AG04450 (cell line): ENCODE measurements around the gene SGO1. TPM values are rescaled to one million over a fixed set of nuclear protein-coding genes. Genes with fewer than 3 reads are reported as not detected.

Source experiments
- CTCF ChIA-PET: fragments of 300-600, 350-600 bp; formaldehyde crosslinking; extraction: SDS; loops from one replicate; lab custom pipeline; 2022; ENCODE audit warnings: antibody characterized with exemption, inconsistent platforms; lab: Charles Lee
- POLR2A ChIA-PET: fragments of 350-600 bp; formaldehyde crosslinking; extraction: SDS; loops from one replicate; lab custom pipeline; 2021; ENCODE audit warnings: antibody characterized with exemption, inconsistent platforms; lab: Yijun Ruan, JAX
- DNase-seq: peaks from one replicate; pipeline ENCODE4 v3.0.0-alpha.2; 2011; ENCODE audit warnings: low read depth, low spot score
- H3K27ac ChIP-seq: one replicate; pipeline ENCODE4 v1.5.1; 2012; ENCODE audit warnings: low read depth, low read length, control low read depth
- H3K27me3 ChIP-seq: one replicate; pipeline ENCODE4 v1.6.0; 2012; ENCODE audit warnings: low read length; ENCODE audit not compliant: control insufficient read depth, insufficient read depth
- H3K4me3 ChIP-seq: 2 replicates; pipeline ENCODE4 v1.5.1; 2011; ENCODE audit warnings: mild to moderate bottlenecking, low read depth, low read length, control low read depth
- H3K9me3 ChIP-seq: 2 replicates; pipeline ENCODE4 v1.5.1; 2012; ENCODE audit warnings: low read length; ENCODE audit not compliant: control insufficient read depth, insufficient read depth
- polyA plus RNA-seq: library from polyadenylated mRNA; depleted of rRNA; stranded (reverse); fragments of >200 nt; gene quantifications from 2 replicates; pipeline ENCODE4 v1.2.3, GENCODE V29; 2011
- TF ChIP-seq, protein P1 (sequence below): IDR thresholded peaks from 2 replicates; pipeline ENCODE4 v1.5.1; 2011; ENCODE audit warnings: low read depth, low read length, control low read depth, inconsistent platforms

SGO1 gene
- polyA plus RNA-seq, 1 experiment: 2.2 TPM

DNA sequence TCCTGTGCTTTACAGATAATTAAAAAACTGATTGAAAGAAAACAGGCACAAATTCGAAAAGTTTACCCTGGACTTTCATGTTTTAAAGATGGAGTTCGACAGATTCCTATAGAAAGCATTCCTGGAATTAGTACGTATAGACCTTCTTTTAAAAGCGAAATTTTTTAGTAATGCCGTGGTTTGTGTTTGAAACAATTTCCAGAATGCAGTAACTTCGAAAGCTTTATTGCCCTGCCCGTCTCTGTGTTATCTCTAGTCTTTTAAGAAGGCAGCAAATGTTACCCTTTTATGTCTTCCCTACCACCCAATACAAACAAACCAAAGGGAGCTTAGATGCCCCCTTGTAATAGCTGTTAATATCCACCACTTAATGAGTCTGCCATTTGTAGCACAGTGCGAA lies 39.7 kb downstream of the SGO1 start:
- TF ChIP-seq, protein P1, sequence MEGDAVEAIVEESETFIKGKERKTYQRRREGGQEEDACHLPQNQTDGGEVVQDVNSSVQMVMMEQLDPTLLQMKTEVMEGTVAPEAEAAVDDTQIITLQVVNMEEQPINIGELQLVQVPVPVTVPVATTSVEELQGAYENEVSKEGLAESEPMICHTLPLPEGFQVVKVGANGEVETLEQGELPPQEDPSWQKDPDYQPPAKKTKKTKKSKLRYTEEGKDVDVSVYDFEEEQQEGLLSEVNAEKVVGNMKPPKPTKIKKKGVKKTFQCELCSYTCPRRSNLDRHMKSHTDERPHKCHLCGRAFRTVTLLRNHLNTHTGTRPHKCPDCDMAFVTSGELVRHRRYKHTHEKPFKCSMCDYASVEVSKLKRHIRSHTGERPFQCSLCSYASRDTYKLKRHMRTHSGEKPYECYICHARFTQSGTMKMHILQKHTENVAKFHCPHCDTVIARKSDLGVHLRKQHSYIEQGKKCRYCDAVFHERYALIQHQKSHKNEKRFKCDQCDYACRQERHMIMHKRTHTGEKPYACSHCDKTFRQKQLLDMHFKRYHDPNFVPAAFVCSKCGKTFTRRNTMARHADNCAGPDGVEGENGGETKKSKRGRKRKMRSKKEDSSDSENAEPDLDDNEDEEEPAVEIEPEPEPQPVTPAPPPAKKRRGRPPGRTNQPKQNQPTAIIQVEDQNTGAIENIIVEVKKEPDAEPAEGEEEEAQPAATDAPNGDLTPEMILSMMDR: no peak
- ChIA-PET POLR2A (no interaction called here), CTCF (no interaction called here)
- DNase-seq: no peak
- Histone ChIP-seq H3K27me3 (no peaks in the 10 kb centered on the region), H3K4me3 (no peak overlapping the region), H3K27ac (no peak overlapping the region), H3K9me3 (no peaks in the 10 kb centered on the region)

DNA sequence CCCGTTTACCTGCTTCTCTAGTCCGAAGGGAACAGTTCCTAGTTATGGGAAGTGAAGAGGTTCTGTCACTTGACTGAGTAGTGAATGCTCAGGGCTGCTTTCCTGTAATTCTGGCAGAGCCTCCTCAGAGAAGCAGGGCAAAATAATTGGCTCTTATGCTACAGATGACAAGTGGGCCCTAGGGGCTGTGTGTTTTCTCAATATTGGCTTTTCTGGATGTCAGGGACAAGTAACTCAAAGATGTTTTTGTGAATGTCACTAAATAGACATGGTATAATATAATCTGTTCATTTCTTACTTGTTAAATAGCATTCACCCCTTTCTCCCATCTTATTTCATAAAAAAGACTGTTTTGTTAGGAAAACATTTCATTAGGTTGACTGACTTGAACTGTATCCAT lies 40.1 kb downstream of the SGO1 start:
- ChIA-PET CTCF (no interaction called here), POLR2A (no interaction called here)
- no peaks in the 10 kb centered on the region for H3K9me3 ChIP-seq
- no peaks in the 10 kb centered on the region for H3K27me3 ChIP-seq
- TF ChIP-seq, protein P1: no peak
- H3K27ac ChIP-seq: no peak overlapping the region
- H3K4me3 ChIP-seq: no peak overlapping the region
- no peak for DNase-seq

DNA sequence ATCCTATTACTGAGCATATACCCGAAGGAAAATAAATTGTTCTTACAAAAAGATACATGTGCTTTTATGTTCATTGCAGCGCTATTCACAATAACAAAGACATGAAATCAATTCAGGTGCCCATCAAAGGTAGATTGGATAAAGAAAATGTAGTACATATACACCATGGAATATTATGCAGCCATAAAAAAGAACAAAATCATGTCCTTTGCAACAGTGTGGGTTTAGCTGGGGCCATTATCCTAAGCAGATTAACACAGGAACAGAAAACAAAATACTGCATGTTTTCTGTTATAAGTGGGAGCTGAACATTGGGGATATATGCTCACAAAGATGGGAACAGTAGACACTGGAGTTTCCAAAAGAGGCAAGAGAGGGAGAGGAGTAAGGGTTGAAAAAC lies 42.5 kb downstream of the SGO1 start:
- POLR2A ChIA-PET: no interaction called here
- TF ChIP-seq, protein P1: no peak

DNA sequence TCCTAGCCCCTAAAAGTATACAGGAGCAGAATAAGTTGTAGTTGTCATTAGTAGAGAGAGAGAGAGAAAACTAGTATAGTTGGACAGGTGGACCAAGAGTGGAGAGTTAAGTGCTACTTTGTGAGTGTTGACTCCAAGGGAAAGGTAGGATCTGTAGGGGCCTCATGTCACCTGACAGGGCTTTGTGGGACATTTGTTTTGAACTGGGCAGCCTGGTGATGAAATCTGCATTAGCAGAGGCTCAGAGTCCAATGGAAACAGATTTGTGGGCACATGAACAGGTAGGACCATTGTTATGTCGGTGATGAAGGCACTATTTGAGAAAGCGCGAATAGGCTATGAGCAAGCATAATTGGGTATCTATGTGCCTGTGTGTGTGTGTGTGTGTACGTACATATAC lies 43.5 kb downstream of the SGO1 start:
- ChIA-PET CTCF (interaction anchor here (0.6 kb wide), 1 partner anchor 32 kb away, joined by 3 read pairs; no protein-coding TSS in a partner anchor), POLR2A (no interaction called here)
- TF ChIP-seq, protein P1: no peak
- DNase-seq: no peak
- Histone ChIP-seq H3K27me3 (no peaks in the 10 kb centered on the region), H3K27ac (no peak overlapping the region), H3K9me3 (no peaks in the 10 kb centered on the region), H3K4me3 (no peak overlapping the region)

More for the DNA sequence above, 42.5 kb downstream of the SGO1 start:
- Histone ChIP-seq H3K4me3 (no peak overlapping the region), H3K27ac (no peak overlapping the region), H3K27me3 (no peaks in the 10 kb centered on the region), H3K9me3 (no peaks in the 10 kb centered on the region)
- CTCF ChIA-PET: no interaction called here
- no peak for DNase-seq

DNA sequence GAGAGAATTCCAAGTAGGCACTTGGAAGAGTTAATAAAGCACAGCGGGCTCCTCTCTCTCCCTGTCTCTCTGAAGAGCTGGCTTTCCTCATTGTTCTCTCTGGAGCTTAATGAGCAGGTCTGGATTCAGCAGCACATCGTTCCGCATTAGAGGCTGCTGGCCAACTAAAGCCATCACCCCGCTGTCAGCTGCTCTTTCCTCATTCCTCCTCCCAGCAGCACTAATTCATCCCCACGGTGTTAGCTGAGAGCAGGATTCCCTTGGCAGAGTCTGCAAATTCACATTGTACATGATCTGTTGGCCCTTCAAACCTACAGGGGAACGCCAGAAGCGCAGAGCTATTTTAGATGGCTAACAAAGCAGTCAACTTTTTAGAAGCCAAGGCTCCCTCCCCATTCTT lies 44.2 kb downstream of the SGO1 start:
- H3K9me3 ChIP-seq: no peaks in the 10 kb centered on the region
- TF ChIP-seq, protein P1: no peak
- POLR2A ChIA-PET: no interaction called here
- H3K27ac ChIP-seq: no peak overlapping the region
- CTCF ChIA-PET: interaction anchor here (0.6 to 0.7 kb wide), 3 partner anchors 28 to 183 kb away, joined by 3 to 5 read pairs (median 3); no protein-coding TSS in a partner anchor
- no peak overlapping the region for H3K4me3 ChIP-seq
- H3K27me3 ChIP-seq: no peaks in the 10 kb centered on the region
- no peak for DNase-seq
